GM18873 (cell line): ENCODE results near the gene ZNF470.

Experiments
- ATAC-seq: cut with Tn5 transposase; IDR thresholded peaks from one replicate; pipeline ENCODE4 v1.9.1; 2021; ENCODE audit warnings: mild to moderate bottlenecking, moderate library complexity, moderate number of reproducible peaks; ENCODE audit not compliant: unreplicated experiment, low FRiP score

Gene ZNF470

GRCh38 chr19:56603829-56604228 lies 36.6 kb downstream of the ZNF470 start:
- ATAC-seq: no peak

GRCh38 chr19:56608274-56608964 lies 41.2 kb downstream of the ZNF470 start:
- no peak for ATAC-seq

GRCh38 chr19:56611288-56611687 lies 44.0 kb downstream of the ZNF470 start:
- ATAC-seq: no peak

GRCh38 chr19:56612737-56613136 lies 45.5 kb downstream of the ZNF470 start:
- ATAC-seq: no peak

GRCh38 chr19:56613639-56614038 lies 46.4 kb downstream of the ZNF470 start:
- ATAC-seq: no peak

- ATAC-seq: no peak
Observed at GRCh38 chr19:56617531-56617930, 50.3 kb downstream of the ZNF470 start.

GRCh38 chr19:56619121-56619520 lies 51.9 kb downstream of the ZNF470 start:
- ATAC-seq: no peak

- ATAC-seq: no peak
Observed at GRCh38 chr19:56622374-56622773, 55.1 kb downstream of the ZNF470 start.

- no peak for ATAC-seq
Observed at GRCh38 chr19:56623006-56623405, 55.7 kb downstream of the ZNF470 start.

- no peak for ATAC-seq
Observed at GRCh38 chr19:56625708-56626107, 58.4 kb downstream of the ZNF470 start.

- no peak for ATAC-seq
Observed at GRCh38 chr19:56633021-56633420, 65.8 kb downstream of the ZNF470 start.

GRCh38 chr19:56637976-56638555 lies 70.8 kb downstream of the ZNF470 start:
- no peak for ATAC-seq
